ENCODE measurements around the gene CR1. TPM values are rescaled to one million over a fixed set of nuclear protein-coding genes. Genes with fewer than 3 reads are reported as not detected.
A peak's percentile ranks its signal among the peaks of the same experiment; 100 is the strongest.
"Not testable (repeated sequence)": the region's sequence is repeated elsewhere in the genome, so short reads cannot be mapped to it uniquely, and the experiment has no call there.

The CR1 gene
- total RNA-seq, 1 donor from 2014 or later: not detected

DNA sequence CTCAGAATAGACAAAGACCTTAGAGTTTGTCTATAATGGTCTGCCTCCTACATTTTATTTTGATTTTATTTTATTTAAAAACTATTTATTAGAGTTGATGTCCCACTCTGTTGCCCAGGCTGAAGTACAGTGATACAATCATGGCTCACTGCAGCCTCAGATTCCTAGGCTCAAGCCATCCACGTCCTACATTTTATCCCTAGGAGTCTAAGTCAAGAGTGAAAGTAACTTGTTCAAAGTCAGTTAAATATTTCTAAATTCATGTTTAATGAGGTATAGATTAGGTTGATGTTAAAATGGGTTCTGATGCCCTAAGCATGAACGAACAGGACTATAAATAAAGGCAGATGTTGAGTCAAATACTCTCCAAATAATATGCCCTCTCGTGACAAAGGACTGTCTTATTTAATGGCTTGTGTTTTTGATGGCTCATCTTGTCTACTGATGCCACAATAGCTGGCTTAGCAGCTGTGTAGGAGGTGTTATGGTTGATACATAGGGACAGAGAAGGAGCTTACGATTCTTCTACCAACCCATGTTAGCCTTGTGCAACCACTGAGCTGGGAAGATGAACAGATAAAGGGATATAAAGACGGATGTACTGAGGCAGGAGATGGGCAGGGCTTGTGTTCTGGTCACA lies 83.0 kb downstream of the CR1 start:
- Mint-ChIP-seq H3K9me3 (ENCODE audit: low read depth) (no peaks in the 10 kb centered on the region), H3K27ac (ENCODE audit: unreplicated experiment) (no peak overlapping the region), H3K4me1 (ENCODE audit: low read depth) (no peaks in the 10 kb centered on the region), H3K27me3 (ENCODE audit: low read depth) (peaks cover 18% of the 10 kb centered on the region), H3K4me3 (ENCODE audit: unreplicated experiment) (no peak overlapping the region), H3K36me3 (ENCODE audit: low read depth) (no peaks in the 10 kb centered on the region)
- DNase-seq (ENCODE audit: low spot score): no peak
- TF ChIP-seq, protein P1, sequence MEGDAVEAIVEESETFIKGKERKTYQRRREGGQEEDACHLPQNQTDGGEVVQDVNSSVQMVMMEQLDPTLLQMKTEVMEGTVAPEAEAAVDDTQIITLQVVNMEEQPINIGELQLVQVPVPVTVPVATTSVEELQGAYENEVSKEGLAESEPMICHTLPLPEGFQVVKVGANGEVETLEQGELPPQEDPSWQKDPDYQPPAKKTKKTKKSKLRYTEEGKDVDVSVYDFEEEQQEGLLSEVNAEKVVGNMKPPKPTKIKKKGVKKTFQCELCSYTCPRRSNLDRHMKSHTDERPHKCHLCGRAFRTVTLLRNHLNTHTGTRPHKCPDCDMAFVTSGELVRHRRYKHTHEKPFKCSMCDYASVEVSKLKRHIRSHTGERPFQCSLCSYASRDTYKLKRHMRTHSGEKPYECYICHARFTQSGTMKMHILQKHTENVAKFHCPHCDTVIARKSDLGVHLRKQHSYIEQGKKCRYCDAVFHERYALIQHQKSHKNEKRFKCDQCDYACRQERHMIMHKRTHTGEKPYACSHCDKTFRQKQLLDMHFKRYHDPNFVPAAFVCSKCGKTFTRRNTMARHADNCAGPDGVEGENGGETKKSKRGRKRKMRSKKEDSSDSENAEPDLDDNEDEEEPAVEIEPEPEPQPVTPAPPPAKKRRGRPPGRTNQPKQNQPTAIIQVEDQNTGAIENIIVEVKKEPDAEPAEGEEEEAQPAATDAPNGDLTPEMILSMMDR (IDR thresholded peaks at IDR 0.05): no peak

DNA sequence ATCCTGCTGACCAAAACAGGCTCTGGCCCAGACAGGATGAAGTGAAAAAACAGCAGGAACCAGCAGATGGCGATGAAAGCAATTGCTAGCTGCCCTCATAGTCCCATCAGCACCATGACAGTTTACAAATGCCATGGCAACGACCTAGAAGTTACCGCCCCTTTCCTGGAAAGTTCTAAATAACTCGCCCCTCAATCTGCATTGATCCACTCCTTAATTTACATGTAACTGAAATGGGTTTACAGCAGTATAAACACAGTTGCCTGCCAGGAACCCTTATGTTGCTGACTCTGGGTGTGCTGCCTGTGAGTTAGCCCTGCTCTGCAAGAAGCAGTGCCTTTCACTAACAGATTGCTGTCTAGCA lies 83.5 kb downstream of the CR1 start:
- Mint-ChIP-seq H3K27me3 (ENCODE audit: low read depth) (peaks cover 16% of the 10 kb centered on the region), H3K4me1 (ENCODE audit: low read depth) (no peaks in the 10 kb centered on the region), H3K27ac (ENCODE audit: unreplicated experiment) (no peak overlapping the region), H3K4me3 (ENCODE audit: unreplicated experiment) (no peak overlapping the region), H3K9me3 (ENCODE audit: low read depth) (no peaks in the 10 kb centered on the region), H3K36me3 (ENCODE audit: low read depth) (no peaks in the 10 kb centered on the region)
- TF ChIP-seq, protein P1 (IDR thresholded peaks at IDR 0.05): peak; percentile 75
- DNase-seq (ENCODE audit: low spot score): no peak

GRCh38 chr1:207581496-207582153 lies 85.7 kb downstream of the CR1 start:
- TF ChIP-seq, protein P1 (IDR thresholded peaks at IDR 0.05): no peak
- no peak overlapping the region for H3K4me3 Mint-ChIP-seq (ENCODE audit: unreplicated experiment)

DNA sequence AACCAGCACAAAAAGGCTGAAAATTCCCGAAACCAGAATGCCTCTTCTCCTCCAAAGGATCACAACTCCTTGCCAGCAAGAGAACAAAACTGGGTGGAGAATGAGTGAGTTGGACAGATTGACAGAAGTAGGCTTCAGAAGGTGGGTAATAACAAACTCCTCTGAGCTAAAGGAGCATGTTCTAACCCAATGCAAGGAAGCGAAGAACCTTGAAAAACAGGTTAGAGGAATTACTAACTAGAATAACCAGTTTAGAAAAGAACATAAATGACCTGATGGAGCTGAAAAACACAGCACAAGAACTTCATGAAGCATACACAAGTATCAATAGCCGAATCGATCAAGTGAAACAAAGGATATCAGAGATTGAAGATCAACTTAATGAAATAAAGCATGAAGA lies 93.5 kb downstream of the CR1 start:
- not testable (repeated sequence) for H3K4me3 Mint-ChIP-seq (ENCODE audit: unreplicated experiment); H3K4me1 Mint-ChIP-seq (ENCODE audit: low read depth); H3K36me3 Mint-ChIP-seq (ENCODE audit: low read depth); H3K9me3 Mint-ChIP-seq (ENCODE audit: low read depth); H3K27ac Mint-ChIP-seq (ENCODE audit: unreplicated experiment); DNase-seq (ENCODE audit: low spot score)
- peaks cover 26% of the 10 kb centered on the region for H3K27me3 Mint-ChIP-seq (ENCODE audit: low read depth)

More at GRCh38 chr1:207581496-207582153, 85.7 kb downstream of the CR1 start:
- Mint-ChIP-seq H3K9me3 (ENCODE audit: low read depth) (no peaks in the 10 kb centered on the region), H3K4me1 (ENCODE audit: low read depth) (no peaks in the 10 kb centered on the region), H3K27me3 (ENCODE audit: low read depth) (peaks cover 15% of the 10 kb centered on the region), H3K36me3 (ENCODE audit: low read depth) (no peaks in the 10 kb centered on the region), H3K27ac (ENCODE audit: unreplicated experiment) (no peak overlapping the region)
- no peak for DNase-seq (ENCODE audit: low spot score)

DNA sequence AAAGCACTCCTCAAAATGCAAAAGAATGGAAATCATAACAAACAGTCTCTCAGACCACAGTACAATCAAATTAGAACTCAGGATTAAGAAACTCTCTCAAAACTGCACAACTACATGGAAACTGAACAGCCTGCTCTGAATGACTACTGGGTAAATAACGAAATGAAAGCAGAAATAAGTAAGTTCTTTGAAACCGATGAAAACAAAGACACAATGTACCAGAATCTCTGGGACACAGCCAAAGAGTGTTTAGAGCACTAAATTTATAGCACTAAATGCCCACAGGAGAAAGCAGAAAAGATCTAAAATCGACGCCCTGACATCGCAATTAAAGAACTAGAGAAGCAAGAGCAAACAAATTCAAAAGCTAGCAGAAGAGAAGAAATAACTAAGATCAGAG lies 95.2 kb downstream of the CR1 start:
- H3K27me3 Mint-ChIP-seq (ENCODE audit: low read depth): peaks cover 26% of the 10 kb centered on the region
- not testable (repeated sequence) for H3K4me3 Mint-ChIP-seq (ENCODE audit: unreplicated experiment); H3K4me1 Mint-ChIP-seq (ENCODE audit: low read depth)

GRCh38 chr1:207594095-207594494 lies 98.1 kb downstream of the CR1 start:
- H3K27ac Mint-ChIP-seq (ENCODE audit: unreplicated experiment); H3K9me3 Mint-ChIP-seq (ENCODE audit: low read depth); H3K4me1 Mint-ChIP-seq (ENCODE audit: low read depth); H3K4me3 Mint-ChIP-seq (ENCODE audit: unreplicated experiment); DNase-seq (ENCODE audit: low spot score); H3K36me3 Mint-ChIP-seq (ENCODE audit: low read depth): not testable (repeated sequence)
- H3K27me3 Mint-ChIP-seq (ENCODE audit: low read depth): peaks cover 27% of the 10 kb centered on the region

More for the DNA sequence above, 95.2 kb downstream of the CR1 start:
- not testable (repeated sequence) for DNase-seq (ENCODE audit: low spot score); H3K27ac Mint-ChIP-seq (ENCODE audit: unreplicated experiment); H3K9me3 Mint-ChIP-seq (ENCODE audit: low read depth); H3K36me3 Mint-ChIP-seq (ENCODE audit: low read depth)

- H3K4me3 Mint-ChIP-seq (ENCODE audit: unreplicated experiment): no peak overlapping the region
- H3K27me3 Mint-ChIP-seq (ENCODE audit: low read depth): peaks cover 25% of the 10 kb centered on the region
- no peaks in the 10 kb centered on the region for H3K4me1 Mint-ChIP-seq (ENCODE audit: low read depth)
- TF ChIP-seq, protein P1 (IDR thresholded peaks at IDR 0.05): no peak
- no peaks in the 10 kb centered on the region for H3K36me3 Mint-ChIP-seq (ENCODE audit: low read depth)
- H3K27ac Mint-ChIP-seq (ENCODE audit: unreplicated experiment): no peak overlapping the region
- peaks cover 4% of the 10 kb centered on the region for H3K9me3 Mint-ChIP-seq (ENCODE audit: low read depth)
- DNase-seq (ENCODE audit: low spot score): no peak
Measured at GRCh38 chr1:207603777-207604176, 107.8 kb downstream of the CR1 start.
